H1 (cell line): ENCODE measurements around the gene KRTAP2-4. TPM values are rescaled to one million over a fixed set of nuclear protein-coding genes. Genes with fewer than 3 reads are reported as not detected.
"Not testable (repeated sequence)": the region's sequence is repeated elsewhere in the genome, so short reads cannot be mapped to it uniquely, and the experiment has no call there.

ENCODE experiments used
- CTCF ChIA-PET: fragments of 300-600 bp; sonication (Branson Sonifier 250); formaldehyde crosslinking; loops from one replicate; lab custom pipeline; 2021; ENCODE audit not compliant: partially characterized antibody; lab: Charles Lee
- POLR2A ChIA-PET: fragments of 300-600 bp; sonication (Branson Sonifier 250); formaldehyde crosslinking; loops from one replicate; lab custom pipeline; 2021; ENCODE audit warnings: inconsistent platforms; ENCODE audit not compliant: partially characterized antibody; lab: Charles Lee
- DNase-seq, 2 experiments: peaks; one replicate each; pipeline versions ENCODE4 v3.0.0 to v3.0.0-alpha.2; 2010 to 2022; ENCODE audit warnings: low spot score in 2 of 2, low read depth in 1 of 2, mixed read lengths in 1 of 2
- FAIRE-seq: peaks from 2 replicates; lab custom pipeline; 2011; peaks lifted over from hg19 to GRCh38; lab: Jason Lieb, UNC
- H2AFZ ChIP-seq: 2 replicates; pipeline ENCODE4 v1.8.1; 2012; ENCODE audit warnings: low read length, inconsistent platforms
- H2AK5ac ChIP-seq: 2 replicates; pipeline ENCODE4 v1.6.1; 2013; ENCODE audit warnings: low read depth, low read length
- H2BK120ac ChIP-seq: replicated peaks from 2 replicates; pipeline ENCODE3; 2013; ENCODE audit warnings: low read depth, low read length, inconsistent platforms
- H2BK12ac ChIP-seq: 2 replicates; pipeline ENCODE4 v1.6.1; 2013; ENCODE audit warnings: low read depth, low read length
- H2BK15ac ChIP-seq: 2 replicates; pipeline ENCODE4 v1.6.1; 2013; ENCODE audit warnings: low read length
- H2BK20ac ChIP-seq: 2 replicates; pipeline ENCODE4 v1.6.1; 2013; ENCODE audit warnings: low read length
- H2BK5ac ChIP-seq: 2 replicates; pipeline ENCODE4 v1.6.1; 2013; ENCODE audit warnings: low read depth, low read length
- H3K14ac ChIP-seq: 2 replicates; pipeline ENCODE4 v1.6.1; 2013; ENCODE audit warnings: inconsistent platforms; ENCODE audit not compliant: insufficient read length
- H3K18ac ChIP-seq: 2 replicates; pipeline ENCODE4 v1.6.1; 2013; ENCODE audit warnings: low read length; ENCODE audit errors: extremely low read depth
- H3K23ac ChIP-seq: 2 replicates; pipeline ENCODE4 v1.6.1; 2013; ENCODE audit warnings: inconsistent platforms; ENCODE audit not compliant: insufficient read length
- H3K23me2 ChIP-seq: 2 replicates; pipeline ENCODE4 v1.6.1; 2013; ENCODE audit warnings: low read depth, low read length
- H3K27ac ChIP-seq: 2 replicates; pipeline ENCODE4 v1.6.1; 2011; ENCODE audit warnings: low read depth, low read length, inconsistent platforms
- H3K27me3 ChIP-seq, 4 experiments: replicated peaks in 1 of 4; 1 replicate in 1 of 4; 2 replicates in 3 of 4; pipeline versions ENCODE4 v1.6.1 to v1.8.1; 2011 to 2013; ENCODE audit warnings: low read length in 3 of 4, mild to moderate bottlenecking in 3 of 4, inconsistent platforms in 2 of 4, mixed read lengths in 2 of 4, moderate library complexity in 1 of 4; ENCODE audit not compliant: control insufficient read depth in 3 of 4, insufficient read depth in 3 of 4; ENCODE audit errors: extremely low read depth in 1 of 4
- H3K36me3 ChIP-seq, 4 experiments: 2 replicates each; pipeline versions ENCODE4 v1.6.1 to v1.8.1; 2011 to 2013; ENCODE audit warnings: mild to moderate bottlenecking in 4 of 4, low read length in 3 of 4, moderate library complexity in 2 of 4, control low read depth in 1 of 4, inconsistent platforms in 1 of 4; ENCODE audit not compliant: insufficient read depth in 4 of 4, control insufficient read depth in 2 of 4
- H3K4ac ChIP-seq: replicated peaks from 2 replicates; pipeline ENCODE3; 2013; ENCODE audit warnings: low read length, low read depth, mixed read lengths, inconsistent platforms; ENCODE audit not compliant: insufficient read length
- H3K4me1 ChIP-seq, 4 experiments: replicated peaks in 1 of 4; 1 replicate in 1 of 4; 2 replicates in 3 of 4; pipeline versions ENCODE4 v1.6.1 to v1.8.1; 2011 to 2013; ENCODE audit warnings: low read length in 3 of 4, inconsistent platforms in 2 of 4, mixed read lengths in 1 of 4; ENCODE audit not compliant: insufficient read depth in 4 of 4, control insufficient read depth in 3 of 4
- H3K4me2 ChIP-seq, 2 experiments: 2 replicates each; pipeline versions ENCODE4 v1.6.1 to v1.8.1; 2011 to 2013; ENCODE audit warnings: low read depth in 2 of 2, low read length in 2 of 2, control low read depth in 1 of 2, inconsistent platforms in 1 of 2, mild to moderate bottlenecking in 1 of 2; ENCODE audit not compliant: insufficient read depth in 1 of 2
- H3K4me3 ChIP-seq, 4 experiments: fragments of 200-600, 300-600 bp in 1 of 4; sonication (generic), shearing (Covaris generic), sonication (Bioruptor Twin) in 1 of 4; 2 replicates each; pipeline versions ENCODE4 v1.5.1 to v1.8.1; 2011 to 2016; ENCODE audit warnings: low read length in 4 of 4, low read depth in 3 of 4, control low read depth in 2 of 4, inconsistent platforms in 2 of 4, mild to moderate bottlenecking in 2 of 4, mixed read lengths in 1 of 4, moderate library complexity in 1 of 4; ENCODE audit not compliant: insufficient read depth in 2 of 4; ENCODE audit errors: extremely low read depth in 1 of 4
- H3K56ac ChIP-seq: replicated peaks from 2 replicates; pipeline ENCODE3; 2013; ENCODE audit warnings: low read depth, mild to moderate bottlenecking, mixed read lengths, low read length, inconsistent platforms; ENCODE audit not compliant: insufficient read length
- H3K79me1 ChIP-seq: 2 replicates; pipeline ENCODE4 v1.6.1; 2013; ENCODE audit warnings: low read depth, low read length, control low read depth
- H3K79me2 ChIP-seq, 2 experiments: 2 replicates each; pipeline versions ENCODE4 v1.6.1 to v1.8.1; 2012 to 2013; ENCODE audit warnings: low read length in 2 of 2, mild to moderate bottlenecking in 2 of 2, inconsistent platforms in 1 of 2; ENCODE audit not compliant: insufficient read depth in 2 of 2, control insufficient read depth in 1 of 2
- H3K9ac ChIP-seq, 4 experiments: replicated peaks in 1 of 4; 1 replicate in 1 of 4; 2 replicates in 3 of 4; pipeline versions ENCODE4 v1.6.1 to v1.8.1; 2011 to 2013; ENCODE audit warnings: low read depth in 3 of 4, low read length in 3 of 4, control low read depth in 2 of 4, mild to moderate bottlenecking in 2 of 4, moderate library complexity in 2 of 4, inconsistent platforms in 1 of 4; ENCODE audit errors: extremely low read depth in 1 of 4
- H3K9me3 ChIP-seq, 2 experiments: 2 replicates each; pipeline versions ENCODE4 v1.6.1 to v1.8.1; 2012 to 2013; ENCODE audit warnings: mild to moderate bottlenecking in 2 of 2, moderate library complexity in 2 of 2, control low read depth in 1 of 2, inconsistent platforms in 1 of 2, low read depth in 1 of 2, low read length in 1 of 2, mixed read lengths in 1 of 2; ENCODE audit not compliant: insufficient read depth in 2 of 2
- H4K20me1 ChIP-seq, 2 experiments: replicated peaks in 1 of 2; 2 replicates each; pipeline versions ENCODE3 to v1.8.1; 2011 to 2013; ENCODE audit warnings: inconsistent platforms in 2 of 2, low read length in 2 of 2, mild to moderate bottlenecking in 1 of 2; ENCODE audit not compliant: insufficient read depth in 2 of 2, control insufficient read depth in 1 of 2
- H4K5ac ChIP-seq: 2 replicates; pipeline ENCODE4 v1.6.1; 2013; ENCODE audit warnings: low read length, low read depth, mixed read lengths, inconsistent platforms; ENCODE audit not compliant: insufficient read length
- H4K8ac ChIP-seq: 2 replicates; pipeline ENCODE4 v1.8.0; 2013; ENCODE audit warnings: mild to moderate bottlenecking, moderate library complexity, low read length, inconsistent platforms; ENCODE audit not compliant: insufficient read depth; ENCODE audit errors: extremely low read depth
- H4K91ac ChIP-seq: replicated peaks from 2 replicates; pipeline ENCODE3; 2013; ENCODE audit warnings: low read length, mixed read lengths, inconsistent platforms; ENCODE audit not compliant: insufficient read length
- CHD1 ChIP-seq: IDR thresholded peaks from 2 replicates; pipeline ENCODE4 v1.6.1; 2012; ENCODE audit warnings: low read depth, low read length, improper control_type of control experiment
- CHD2 ChIP-seq: IDR thresholded peaks from 2 replicates; pipeline ENCODE4 v1.6.1; 2012; ENCODE audit warnings: low read length, improper control_type of control experiment
- PHF8 ChIP-seq: fragments of 200-600 bp; sonication (generic); conservative IDR thresholded peaks from 2 replicates; pipeline ENCODE4 v1.7.1; 2012; ENCODE audit warnings: low read depth, mild to moderate bottlenecking, inconsistent platforms, low read length, moderate library complexity
- SIN3A ChIP-seq, 2 experiments: IDR thresholded peaks in 1 of 2; conservative IDR thresholded peaks in 1 of 2; 2 replicates each; pipeline ENCODE4 v1.6.1; 2011 to 2012; ENCODE audit warnings: low read length in 2 of 2, improper control_type of control experiment in 1 of 2, low read depth in 1 of 2, mild to moderate bottlenecking in 1 of 2
- TAF7 ChIP-seq: optimal IDR thresholded peaks from 2 replicates; pipeline ENCODE3; 2011; ENCODE audit warnings: low read depth, mild to moderate bottlenecking, inconsistent platforms, low read length, moderate library complexity, borderline replicate concordance
- WGBS, 2 experiments: shearing (Covaris generic) in 1 of 2; methylation state at CpG; one replicate each; pipeline versions ENCODE4 v1.1.6 to v1.1.7; 2013 to 2015; ENCODE audit warnings: low lambda C conversion rate in 2 of 2, mixed read lengths in 2 of 2, inconsistent platforms in 1 of 2, low coverage in 1 of 2, missing lambda C conversion rate in 1 of 2; ENCODE audit not compliant: insufficient replicate concordance in 2 of 2, insufficient coverage in 1 of 2, insufficient read length in 1 of 2; ENCODE audit errors: extremely low coverage in 1 of 2, missing lambda C conversion rate in 1 of 2; 5-methylcytosine and 5-hydroxymethylcytosine counted together
- polyA plus RNA-seq, 7 experiments: library from polyadenylated mRNA; depleted of rRNA in 3 of 7; stranded (reverse) in 5 of 7; unstranded in 2 of 7; fragments of >200 nt in 5 of 7; fragments of 200-250 nt in 2 of 7; gene quantifications; 1 replicate in 5 of 7; 2 replicates in 1 of 7; 4 replicates in 1 of 7; pipeline versions ENCODE4 v1.2.1 to v1.2.3, GENCODE V29; 2011 to 2013; ENCODE audit warnings: missing spikeins in 2 of 7, mixed read lengths in 2 of 7
- total RNA-seq: library from RNA; stranded (reverse); fragmentation: NEBNext Ultra II Directional; extraction: Animal tissue kit (Norgen Biotek cat#: 25700); gene quantifications from 2 replicates; pipeline ENCODE4 v1.2.1, GENCODE V29; 2021

KRTAP2-4 gene
- total and polyA plus RNA-seq, 2 of the 8 experiments (the other 6 are each of a cell fraction or from before 2014, with no cell fraction given) = not detected

GRCh38 chr17:41101586-41102259, 36.0 kb upstream of the KRTAP2-4 start, which contains the start of gene KRTAP4-16 (continued):
- TF ChIP-seq SIN3A (conservative IDR thresholded peaks at IDR 0.05 in 1 of 2, IDR thresholded peaks at IDR 0.05 in 1 of 2; ENCODE audit: low read depth in 1 of 2, low read length in 2 of 2) (no peak), CHD2 (no peak), CHD1 (no peak), TAF7 (no peak), PHF8 (no peak)

GRCh38 chr17:41099682-41100480, 34.2 kb upstream of the KRTAP2-4 start:
- H3K14ac ChIP-seq, H4K5ac ChIP-seq, H3K4me1 ChIP-seq, H3K36me3 ChIP-seq, H3K4me3 ChIP-seq, H2BK20ac ChIP-seq, H2BK5ac ChIP-seq, CTCF ChIA-PET, H3K18ac ChIP-seq, H4K8ac ChIP-seq, H3K56ac ChIP-seq, H4K91ac ChIP-seq, H2BK12ac ChIP-seq, H3K27me3 ChIP-seq, H2BK120ac ChIP-seq, H3K79me1 ChIP-seq, FAIRE-seq, H3K9ac ChIP-seq, H3K4me2 ChIP-seq, H2AK5ac ChIP-seq, POLR2A ChIA-PET, H2BK15ac ChIP-seq, H3K23me2 ChIP-seq, H3K9me3 ChIP-seq, H2AFZ ChIP-seq, H3K23ac ChIP-seq, H4K20me1 ChIP-seq, DNase-seq, H3K4ac ChIP-seq, H3K27ac ChIP-seq, H3K79me2 ChIP-seq: not testable (repeated sequence)
- 90% methylated on average over 7 of the region's 7 CpGs; no CpG with 5 or more reads in 1 of the 2 experiments for WGBS, 2 experiments
